Type B pancreatic cell (in vitro differentiated cells): Measurements from ENCODE around the gene CHIA. TPM values are rescaled to one million over a fixed set of nuclear protein-coding genes. Genes with fewer than 3 reads are reported as not detected.

ENCODE experiments used
- DNase-seq: peaks from one replicate; pipeline ENCODE4 v3.0.0; 2021; ENCODE audit warnings: mixed read lengths; ENCODE audit not compliant: unreplicated experiment; ENCODE audit errors: extremely low spot score
- H3K27ac Mint-ChIP-seq: 2 replicates; pipeline ENCODE4 v1.8.0; 2021; ENCODE audit warnings: mild to moderate bottlenecking, mixed read lengths
- H3K27me3 Mint-ChIP-seq: 2 replicates; pipeline ENCODE4 v1.8.0; 2021; ENCODE audit warnings: mixed read lengths
- H3K36me3 Mint-ChIP-seq: 2 replicates; pipeline ENCODE4 v1.8.0; 2021; ENCODE audit warnings: mixed read lengths
- H3K4me1 Mint-ChIP-seq: one replicate; pipeline ENCODE4 v1.8.0; 2021; ENCODE audit warnings: mixed read lengths; ENCODE audit not compliant: unreplicated experiment
- H3K4me3 Mint-ChIP-seq: 2 replicates; pipeline ENCODE4 v1.8.0; 2021; ENCODE audit warnings: mild to moderate bottlenecking, mixed read lengths
- H3K9me3 Mint-ChIP-seq: 2 replicates; pipeline ENCODE4 v1.8.0; 2021; ENCODE audit warnings: mixed read lengths
- total RNA-seq: library from RNA; stranded (reverse); gene quantifications from 2 replicates; pipeline ENCODE4 v1.2.1, GENCODE V29; 2021; ENCODE audit warnings: low replicate concordance
- TF ChIP-seq, protein P1 (sequence below): fragments of 200-600 bp; sonication (generic); conservative IDR thresholded peaks from 2 replicates; pipeline ENCODE4 v1.5.0; 2021; ENCODE audit warnings: antibody characterized with exemption, mild to moderate bottlenecking

Gene CHIA
- total RNA-seq, 1 donor from 2014 or later = 1.9 TPM

DNA sequence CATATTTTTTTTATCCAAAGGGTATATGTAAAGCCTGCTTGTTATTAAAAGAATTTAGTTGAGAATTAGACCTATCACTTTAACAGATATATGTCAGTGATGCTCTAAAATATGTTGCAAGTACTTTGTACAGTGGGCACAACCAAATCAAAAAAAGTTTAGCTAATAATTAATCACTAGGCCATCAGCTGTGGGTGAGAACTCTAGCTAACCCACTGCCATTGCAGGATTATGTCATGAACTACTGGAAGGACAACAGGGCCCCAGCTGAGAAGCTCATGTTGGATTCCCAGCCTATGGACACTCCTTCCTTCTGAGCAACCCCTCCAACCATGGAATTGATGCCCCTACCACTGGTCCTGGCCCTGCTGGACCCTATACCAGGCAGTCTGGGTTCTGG, 6.8 kb upstream of the CHIA start:
- no peak for DNase-seq
- no peaks in the 10 kb centered on the region for H3K27me3 Mint-ChIP-seq
- no peaks in the 10 kb centered on the region for H3K4me1 Mint-ChIP-seq
- no peaks in the 10 kb centered on the region for H3K36me3 Mint-ChIP-seq
- H3K9me3 Mint-ChIP-seq = no peaks in the 10 kb centered on the region
- H3K27ac Mint-ChIP-seq = no peak overlapping the region
- no peak overlapping the region for H3K4me3 Mint-ChIP-seq
- TF ChIP-seq, protein P1, sequence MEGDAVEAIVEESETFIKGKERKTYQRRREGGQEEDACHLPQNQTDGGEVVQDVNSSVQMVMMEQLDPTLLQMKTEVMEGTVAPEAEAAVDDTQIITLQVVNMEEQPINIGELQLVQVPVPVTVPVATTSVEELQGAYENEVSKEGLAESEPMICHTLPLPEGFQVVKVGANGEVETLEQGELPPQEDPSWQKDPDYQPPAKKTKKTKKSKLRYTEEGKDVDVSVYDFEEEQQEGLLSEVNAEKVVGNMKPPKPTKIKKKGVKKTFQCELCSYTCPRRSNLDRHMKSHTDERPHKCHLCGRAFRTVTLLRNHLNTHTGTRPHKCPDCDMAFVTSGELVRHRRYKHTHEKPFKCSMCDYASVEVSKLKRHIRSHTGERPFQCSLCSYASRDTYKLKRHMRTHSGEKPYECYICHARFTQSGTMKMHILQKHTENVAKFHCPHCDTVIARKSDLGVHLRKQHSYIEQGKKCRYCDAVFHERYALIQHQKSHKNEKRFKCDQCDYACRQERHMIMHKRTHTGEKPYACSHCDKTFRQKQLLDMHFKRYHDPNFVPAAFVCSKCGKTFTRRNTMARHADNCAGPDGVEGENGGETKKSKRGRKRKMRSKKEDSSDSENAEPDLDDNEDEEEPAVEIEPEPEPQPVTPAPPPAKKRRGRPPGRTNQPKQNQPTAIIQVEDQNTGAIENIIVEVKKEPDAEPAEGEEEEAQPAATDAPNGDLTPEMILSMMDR = no peak

- DNase-seq = no peak
- no peaks in the 10 kb centered on the region for H3K27me3 Mint-ChIP-seq
- H3K9me3 Mint-ChIP-seq = no peaks in the 10 kb centered on the region
- no peaks in the 10 kb centered on the region for H3K36me3 Mint-ChIP-seq
- H3K27ac Mint-ChIP-seq = no peak overlapping the region
- TF ChIP-seq, protein P1 = no peak
- H3K4me3 Mint-ChIP-seq = no peak overlapping the region
- H3K4me1 Mint-ChIP-seq = no peaks in the 10 kb centered on the region
Observed at GRCh38 chr1:111285879-111286278, 4.8 kb upstream of the CHIA start.

DNA sequence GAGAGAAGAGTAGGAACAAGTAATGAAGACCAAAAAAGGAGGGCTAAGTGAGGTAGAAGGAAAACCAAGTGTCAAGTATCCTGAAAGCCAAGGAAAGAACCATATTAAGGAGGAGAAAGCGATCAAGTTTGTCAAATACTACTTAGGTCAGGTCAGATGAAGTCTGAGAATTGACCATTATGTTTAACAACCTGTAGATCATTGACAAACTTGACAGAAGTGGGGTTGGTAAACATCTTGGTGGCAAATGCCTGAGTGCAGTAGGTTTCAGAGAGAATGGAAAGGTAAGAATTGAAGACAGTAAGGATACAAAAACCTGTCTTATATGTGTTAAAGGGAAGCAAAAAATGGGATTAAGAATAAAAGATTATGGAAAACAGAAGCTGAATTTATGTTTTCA, 3.7 kb upstream of the CHIA start:
- Mint-ChIP-seq H3K4me3 (no peak overlapping the region), H3K27me3 (no peaks in the 10 kb centered on the region), H3K36me3 (no peaks in the 10 kb centered on the region), H3K9me3 (no peaks in the 10 kb centered on the region), H3K4me1 (no peaks in the 10 kb centered on the region), H3K27ac (no peak overlapping the region)
- TF ChIP-seq, protein P1 = no peak
- no peak for DNase-seq

GRCh38 chr1:111289371-111289770, 1.3 kb upstream of the CHIA start:
- TF ChIP-seq, protein P1 = no peak
- no peak for DNase-seq
- no peak overlapping the region for H3K4me3 Mint-ChIP-seq
- H3K9me3 Mint-ChIP-seq = no peaks in the 10 kb centered on the region
- H3K27ac Mint-ChIP-seq = no peak overlapping the region
- H3K36me3 Mint-ChIP-seq = no peaks in the 10 kb centered on the region
- no peaks in the 10 kb centered on the region for H3K27me3 Mint-ChIP-seq
- H3K4me1 Mint-ChIP-seq = no peaks in the 10 kb centered on the region

DNA sequence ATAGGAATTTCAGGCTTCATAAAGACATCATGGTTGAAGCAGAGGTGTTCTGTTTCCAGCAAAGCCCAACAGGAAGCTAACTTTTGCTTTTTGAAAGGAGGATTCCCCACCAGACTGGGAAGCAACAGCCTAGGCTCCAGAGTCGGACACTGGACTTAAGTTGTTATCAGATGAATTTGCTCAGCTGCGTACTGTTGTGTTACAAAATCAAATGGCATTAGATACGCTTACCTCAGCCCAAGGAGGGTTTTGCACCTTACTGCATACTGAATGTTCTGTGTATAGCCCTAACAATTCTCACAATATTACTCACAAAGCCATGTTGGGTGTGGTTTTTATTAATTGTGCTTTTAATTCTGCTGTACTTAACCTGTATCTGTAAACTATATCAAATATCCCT, 547 bp upstream of the CHIA start:
- no peak overlapping the region for H3K27ac Mint-ChIP-seq
- H3K9me3 Mint-ChIP-seq = no peaks in the 10 kb centered on the region
- no peak overlapping the region for H3K4me3 Mint-ChIP-seq

More for the DNA sequence above, 547 bp upstream of the CHIA start:
- DNase-seq = no peak
- H3K27me3 Mint-ChIP-seq = no peaks in the 10 kb centered on the region
- TF ChIP-seq, protein P1 = no peak
- H3K4me1 Mint-ChIP-seq = no peaks in the 10 kb centered on the region
- no peaks in the 10 kb centered on the region for H3K36me3 Mint-ChIP-seq
